D721Med (cell line): ENCODE measurements around the gene AFF2.
A peak's percentile ranks its signal among the peaks of the same experiment; 100 is the strongest.

Experiments used
- DNase-seq: peaks from one replicate; pipeline ENCODE4 v3.0.0; 2011; ENCODE audit warnings: low spot score; ENCODE audit not compliant: insufficient read length
- FAIRE-seq: peaks from 2 replicates; lab custom pipeline; 2011; peaks lifted over from hg19 to GRCh38; lab: Jason Lieb, UNC
- TF ChIP-seq, protein P1 (sequence below): IDR thresholded peaks from 2 replicates; pipeline ENCODE4 v1.5.1; 2012; ENCODE audit warnings: mild to moderate bottlenecking, control low read depth; ENCODE audit not compliant: insufficient read depth; ENCODE audit errors: missing control alignments

The AFF2 gene

DNA sequence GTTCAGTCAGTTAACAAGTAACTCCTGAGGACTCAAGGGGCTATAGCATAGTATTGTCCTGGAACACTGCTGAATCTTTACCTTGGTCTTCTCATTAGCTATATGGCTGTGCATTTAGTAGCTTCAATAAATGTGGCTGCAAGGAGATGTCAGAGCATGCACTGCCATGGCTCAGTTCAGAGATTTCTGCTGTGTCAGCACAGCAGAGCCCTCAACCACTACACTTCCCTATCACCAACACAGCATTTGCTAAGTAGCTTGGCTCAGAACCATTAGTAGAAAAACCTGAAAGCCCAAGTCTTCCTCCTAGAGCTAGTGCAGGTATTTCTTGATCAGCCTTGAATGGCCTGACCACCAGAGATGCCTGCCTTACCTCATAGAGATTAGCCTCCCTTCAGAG, 538.6 kb downstream of the AFF2 start:
- DNase-seq, result no peak
- FAIRE-seq, result no peak
- TF ChIP-seq, protein P1, sequence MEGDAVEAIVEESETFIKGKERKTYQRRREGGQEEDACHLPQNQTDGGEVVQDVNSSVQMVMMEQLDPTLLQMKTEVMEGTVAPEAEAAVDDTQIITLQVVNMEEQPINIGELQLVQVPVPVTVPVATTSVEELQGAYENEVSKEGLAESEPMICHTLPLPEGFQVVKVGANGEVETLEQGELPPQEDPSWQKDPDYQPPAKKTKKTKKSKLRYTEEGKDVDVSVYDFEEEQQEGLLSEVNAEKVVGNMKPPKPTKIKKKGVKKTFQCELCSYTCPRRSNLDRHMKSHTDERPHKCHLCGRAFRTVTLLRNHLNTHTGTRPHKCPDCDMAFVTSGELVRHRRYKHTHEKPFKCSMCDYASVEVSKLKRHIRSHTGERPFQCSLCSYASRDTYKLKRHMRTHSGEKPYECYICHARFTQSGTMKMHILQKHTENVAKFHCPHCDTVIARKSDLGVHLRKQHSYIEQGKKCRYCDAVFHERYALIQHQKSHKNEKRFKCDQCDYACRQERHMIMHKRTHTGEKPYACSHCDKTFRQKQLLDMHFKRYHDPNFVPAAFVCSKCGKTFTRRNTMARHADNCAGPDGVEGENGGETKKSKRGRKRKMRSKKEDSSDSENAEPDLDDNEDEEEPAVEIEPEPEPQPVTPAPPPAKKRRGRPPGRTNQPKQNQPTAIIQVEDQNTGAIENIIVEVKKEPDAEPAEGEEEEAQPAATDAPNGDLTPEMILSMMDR, result no peak

DNA sequence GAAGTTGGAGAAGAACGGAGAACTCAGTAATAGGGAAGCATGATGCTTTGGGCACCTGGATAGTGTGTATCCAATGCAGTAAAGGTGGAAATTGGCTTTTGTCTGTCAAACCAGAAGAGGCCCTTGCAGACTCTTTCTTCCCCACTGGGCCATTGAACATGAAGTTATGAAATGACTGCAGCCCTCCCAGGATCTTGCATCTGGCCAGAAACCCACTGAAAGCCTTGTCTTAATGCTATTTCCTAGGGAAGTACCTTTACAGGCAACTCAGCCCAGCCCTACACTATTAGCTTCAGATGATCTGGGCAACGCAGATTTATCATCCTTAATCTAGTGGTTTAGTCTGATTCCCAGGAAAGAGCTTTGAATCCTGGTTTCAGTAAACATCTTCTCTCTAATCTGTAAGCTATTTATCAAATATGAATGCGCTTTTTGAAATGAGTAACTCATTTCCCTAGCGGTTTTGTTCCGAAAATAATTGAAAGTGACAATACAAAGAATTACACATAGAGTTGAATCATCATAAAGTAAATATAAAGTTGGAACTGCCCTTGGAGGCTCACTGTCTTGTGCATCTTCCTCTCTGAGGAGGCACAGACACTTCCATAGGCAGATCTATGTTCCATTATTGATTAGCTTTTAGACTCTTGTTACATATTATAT, 540.6 kb downstream of the AFF2 start:
- FAIRE-seq, result peak; percentile 86
- TF ChIP-seq, protein P1, result no peak
- no peak for DNase-seq

DNA sequence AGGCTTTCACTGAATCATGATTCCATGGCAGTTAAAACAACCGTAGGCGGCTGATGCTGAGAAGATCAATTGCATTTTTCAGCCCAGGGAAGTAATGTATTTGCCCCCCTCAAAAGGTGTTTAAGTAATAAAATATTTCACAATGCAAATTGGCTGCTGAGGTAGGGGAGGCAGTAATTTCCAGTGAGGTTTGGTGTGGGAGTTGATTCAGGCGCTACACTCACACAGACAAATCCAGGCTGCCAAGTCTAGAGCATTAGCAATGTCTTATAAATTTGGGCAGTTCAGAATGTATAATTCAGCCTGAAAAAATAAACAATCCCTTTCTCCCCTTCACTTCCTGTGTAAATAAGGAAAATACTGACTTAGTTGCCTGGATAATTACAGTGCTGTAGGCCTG, 543.0 kb downstream of the AFF2 start:
- no peak for DNase-seq
- TF ChIP-seq, protein P1, result no peak

DNA sequence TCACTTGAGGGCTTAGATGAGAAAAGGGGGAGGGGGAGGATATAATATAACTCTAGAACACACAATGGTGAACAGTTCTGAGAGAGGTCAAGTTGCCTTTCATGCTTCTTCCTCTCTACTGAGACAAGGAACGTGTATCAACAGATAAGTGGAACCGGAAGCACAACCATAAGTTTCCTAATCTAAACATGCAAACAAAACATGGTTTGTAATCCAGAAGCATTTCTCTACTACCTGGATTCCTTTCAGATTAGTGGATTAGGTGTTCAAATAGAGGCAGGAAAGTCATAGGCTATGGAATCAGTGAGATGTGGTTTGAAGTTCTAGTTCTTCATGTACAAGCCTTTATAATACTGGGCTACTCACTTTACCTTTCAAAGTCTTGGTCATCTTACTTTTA, 544.1 kb downstream of the AFF2 start:
- TF ChIP-seq, protein P1, result no peak
- FAIRE-seq, result no peak
- no peak for DNase-seq

More for the DNA sequence above, 543.0 kb downstream of the AFF2 start:
- FAIRE-seq, result no peak

DNA sequence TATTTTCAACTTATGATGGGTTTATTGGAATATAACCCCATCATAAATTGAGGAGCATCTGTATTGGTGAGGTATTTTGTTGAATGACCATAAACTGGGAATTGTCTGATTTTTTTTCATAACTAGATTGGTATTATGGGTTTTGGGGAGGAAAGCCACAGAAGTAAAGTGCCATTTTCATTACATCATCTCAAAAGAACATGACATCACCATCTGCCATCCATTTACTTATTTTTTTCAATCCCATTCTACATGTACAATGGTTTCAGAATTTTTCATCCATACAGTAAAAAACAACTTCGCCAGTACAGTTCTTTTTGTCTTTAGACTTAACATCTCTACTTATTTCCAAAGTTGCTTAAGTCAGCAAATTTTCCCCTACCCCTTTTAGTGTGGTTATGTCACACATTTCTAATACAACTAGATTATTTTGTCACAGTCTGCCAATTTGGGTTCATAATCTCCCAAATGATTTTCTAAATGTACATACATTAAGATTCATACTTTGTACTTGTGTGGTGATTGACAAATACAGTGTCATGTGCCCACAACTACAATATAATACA, 545.3 kb downstream of the AFF2 start:
- DNase-seq (no peak), FAIRE-seq (no peak)
- TF ChIP-seq, protein P1, result no peak
